Body of pancreas (tissue), 4 donors: ENCODE data around the gene GLP2R.

Experiments used
- POLR2A ChIP-seq, 3 donors: fragments of 450-650 bp; IDR thresholded peaks; one replicate each; pipeline ENCODE4 v1.6.1; 2016; ENCODE audit warnings: antibody characterized with exemption in 3 of 3, mild to moderate bottlenecking in 2 of 3
- TF ChIP-seq, protein P1 (sequence below), 7 experiments: fragments of 450-650 bp in 4 of 7; fragments of 200-600 bp in 3 of 7; sonication (generic) in 3 of 7; IDR thresholded peaks; one replicate each; pipeline ENCODE4 v1.5.1; 2016 to 2019; ENCODE audit warnings: antibody characterized with exemption in 7 of 7

DNA sequence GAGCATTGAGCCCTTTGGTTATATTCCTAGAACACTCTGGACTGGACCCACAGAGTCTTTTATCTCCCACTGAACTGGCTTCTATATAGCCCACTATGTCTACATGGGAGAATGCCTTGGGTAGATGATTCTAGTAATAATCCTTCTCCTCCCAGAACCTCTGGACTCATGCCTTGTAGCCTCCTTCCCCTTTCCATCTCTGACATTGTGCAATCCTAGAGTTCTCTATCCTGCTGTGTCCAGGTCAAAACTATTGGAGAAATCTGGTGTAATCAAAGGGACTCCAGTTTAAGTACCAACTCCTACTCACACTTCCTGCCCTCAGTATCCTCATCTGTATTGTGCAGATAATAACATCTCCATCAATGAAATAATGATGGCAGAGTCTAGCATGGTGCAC, 70.2 kb downstream of the GLP2R start:
- TF ChIP-seq, protein P1, sequence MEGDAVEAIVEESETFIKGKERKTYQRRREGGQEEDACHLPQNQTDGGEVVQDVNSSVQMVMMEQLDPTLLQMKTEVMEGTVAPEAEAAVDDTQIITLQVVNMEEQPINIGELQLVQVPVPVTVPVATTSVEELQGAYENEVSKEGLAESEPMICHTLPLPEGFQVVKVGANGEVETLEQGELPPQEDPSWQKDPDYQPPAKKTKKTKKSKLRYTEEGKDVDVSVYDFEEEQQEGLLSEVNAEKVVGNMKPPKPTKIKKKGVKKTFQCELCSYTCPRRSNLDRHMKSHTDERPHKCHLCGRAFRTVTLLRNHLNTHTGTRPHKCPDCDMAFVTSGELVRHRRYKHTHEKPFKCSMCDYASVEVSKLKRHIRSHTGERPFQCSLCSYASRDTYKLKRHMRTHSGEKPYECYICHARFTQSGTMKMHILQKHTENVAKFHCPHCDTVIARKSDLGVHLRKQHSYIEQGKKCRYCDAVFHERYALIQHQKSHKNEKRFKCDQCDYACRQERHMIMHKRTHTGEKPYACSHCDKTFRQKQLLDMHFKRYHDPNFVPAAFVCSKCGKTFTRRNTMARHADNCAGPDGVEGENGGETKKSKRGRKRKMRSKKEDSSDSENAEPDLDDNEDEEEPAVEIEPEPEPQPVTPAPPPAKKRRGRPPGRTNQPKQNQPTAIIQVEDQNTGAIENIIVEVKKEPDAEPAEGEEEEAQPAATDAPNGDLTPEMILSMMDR (IDR thresholded peaks at IDR 0.05): no peak
- TF ChIP-seq POLR2A (IDR thresholded peaks at IDR 0.05): no peak
